Esophagus muscularis mucosa (tissue), 3 donors: ENCODE results near the gene SPAG4.

Experiments used
- POLR2A ChIP-seq: fragments of 450-650 bp; IDR thresholded peaks from one replicate; pipeline ENCODE4 v1.6.1; 2017; ENCODE audit warnings: antibody characterized with exemption, moderate library complexity, mild to moderate bottlenecking, low read depth
- POLR2AphosphoS5 ChIP-seq, 2 donors: sonication (generic); formaldehyde crosslinking; IDR thresholded peaks; one replicate each; pipeline ENCODE4 v1.6.1; 2017; ENCODE audit warnings: antibody characterized with exemption in 2 of 2
- TF ChIP-seq, protein P1 (sequence below), 3 experiments: fragments of 200-600 bp in 2 of 3; fragments of 450-650 bp in 1 of 3; sonication (generic) in 2 of 3; IDR thresholded peaks; one replicate each; pipeline ENCODE4 v1.5.1; 2017 to 2019; ENCODE audit warnings: antibody characterized with exemption in 3 of 3, mild to moderate bottlenecking in 2 of 3, moderate library complexity in 1 of 3

DNA sequence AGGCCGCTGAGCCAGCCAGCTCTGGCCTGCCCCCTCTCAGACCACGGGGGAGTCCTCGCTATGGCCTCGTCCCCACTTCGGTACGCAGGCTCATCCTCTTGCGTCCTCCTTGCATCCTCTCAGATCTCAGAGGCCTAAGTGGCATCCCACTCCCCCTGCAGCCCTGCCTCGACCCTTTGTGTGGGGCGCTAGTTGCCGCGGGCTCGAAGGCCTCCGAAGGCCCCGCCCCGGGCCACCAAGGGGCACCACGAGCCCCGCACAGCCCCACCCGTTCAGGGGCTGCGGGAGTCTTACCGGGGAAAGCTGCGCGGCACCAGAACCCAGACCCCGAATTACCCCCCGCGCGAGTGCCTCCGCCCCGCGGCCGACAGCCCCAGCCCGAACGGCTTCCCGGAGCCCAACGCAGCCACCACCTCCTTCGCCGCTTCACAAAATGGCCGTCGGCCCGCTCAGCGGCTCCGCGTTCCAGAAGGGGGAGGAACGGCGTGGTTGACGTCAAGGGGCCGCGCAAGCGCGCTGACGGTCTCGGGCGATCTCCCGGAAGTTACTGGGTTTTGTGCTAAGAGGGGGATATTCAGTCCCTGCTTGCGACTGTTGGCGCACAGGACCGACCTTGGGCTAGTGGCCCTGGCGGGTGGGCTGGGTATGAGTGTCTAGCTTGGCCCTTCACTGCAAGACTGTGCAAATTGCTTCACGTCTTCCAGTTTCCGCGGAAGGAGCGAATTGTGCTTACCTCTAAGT lies 49.0 kb downstream of the SPAG4 start, which contains the start of the genes CPNE1 and RBM12:
- TF ChIP-seq, protein P1, sequence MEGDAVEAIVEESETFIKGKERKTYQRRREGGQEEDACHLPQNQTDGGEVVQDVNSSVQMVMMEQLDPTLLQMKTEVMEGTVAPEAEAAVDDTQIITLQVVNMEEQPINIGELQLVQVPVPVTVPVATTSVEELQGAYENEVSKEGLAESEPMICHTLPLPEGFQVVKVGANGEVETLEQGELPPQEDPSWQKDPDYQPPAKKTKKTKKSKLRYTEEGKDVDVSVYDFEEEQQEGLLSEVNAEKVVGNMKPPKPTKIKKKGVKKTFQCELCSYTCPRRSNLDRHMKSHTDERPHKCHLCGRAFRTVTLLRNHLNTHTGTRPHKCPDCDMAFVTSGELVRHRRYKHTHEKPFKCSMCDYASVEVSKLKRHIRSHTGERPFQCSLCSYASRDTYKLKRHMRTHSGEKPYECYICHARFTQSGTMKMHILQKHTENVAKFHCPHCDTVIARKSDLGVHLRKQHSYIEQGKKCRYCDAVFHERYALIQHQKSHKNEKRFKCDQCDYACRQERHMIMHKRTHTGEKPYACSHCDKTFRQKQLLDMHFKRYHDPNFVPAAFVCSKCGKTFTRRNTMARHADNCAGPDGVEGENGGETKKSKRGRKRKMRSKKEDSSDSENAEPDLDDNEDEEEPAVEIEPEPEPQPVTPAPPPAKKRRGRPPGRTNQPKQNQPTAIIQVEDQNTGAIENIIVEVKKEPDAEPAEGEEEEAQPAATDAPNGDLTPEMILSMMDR (IDR thresholded peaks at IDR 0.05), result peak in 1 of 3 experiments; percentile 20
- peak; percentile 72 for TF ChIP-seq POLR2A
- TF ChIP-seq POLR2AphosphoS5 (IDR thresholded peaks at IDR 0.05), result peak; percentile 98 to 99
